HG03378 (cell line): ENCODE results near the gene ZNF346.
"Not testable (repeated sequence)": the region's sequence is repeated elsewhere in the genome, so short reads cannot be mapped to it uniquely, and the experiment has no call there.

Experiments used
- ATAC-seq: cut with Tn5 transposase; IDR thresholded peaks from one replicate; pipeline ENCODE4 v1.9.1; 2021; ENCODE audit warnings: mild to moderate bottlenecking, moderate library complexity; ENCODE audit not compliant: unreplicated experiment

The ZNF346 gene

GRCh38 chr5:177022386-177023302 is at the start of gene ZNF346:
TSS of gene ZNF346 (plus strand) at chr5:177022696. CDS start at chr5:177022739, 43 bp downstream.
- ATAC-seq = peak; percentile 74

GRCh38 chr5:176979669-176980068 is 42.8 kb upstream of the ZNF346 start:
- no peak for ATAC-seq

GRCh38 chr5:176980818-176981217 is 41.7 kb upstream of the ZNF346 start:
- no peak for ATAC-seq

- ATAC-seq = not testable (repeated sequence)
Observed at GRCh38 chr5:176983112-176983511, 39.4 kb upstream of the ZNF346 start.

GRCh38 chr5:176983593-176983992 is 38.9 kb upstream of the ZNF346 start:
- ATAC-seq = not testable (repeated sequence)

GRCh38 chr5:176984176-176984575 is 38.3 kb upstream of the ZNF346 start:
- ATAC-seq = not testable (repeated sequence)

GRCh38 chr5:176985516-176985915 is 37.0 kb upstream of the ZNF346 start:
- ATAC-seq = no peak

GRCh38 chr5:176986280-176986679 is 36.2 kb upstream of the ZNF346 start:
- no peak for ATAC-seq

- no peak for ATAC-seq
Observed at GRCh38 chr5:176987583-176987982, 34.9 kb upstream of the ZNF346 start.

GRCh38 chr5:176993081-176993480 is 29.4 kb upstream of the ZNF346 start:
- ATAC-seq = not testable (repeated sequence)

GRCh38 chr5:176994460-176995121 is 27.9 kb upstream of the ZNF346 start:
- ATAC-seq = peak; percentile 45

- ATAC-seq = no peak
Observed at GRCh38 chr5:176995122-176995490, 27.4 kb upstream of the ZNF346 start.

GRCh38 chr5:176995896-176996767 is 26.4 kb upstream of the ZNF346 start:
- ATAC-seq = peak; percentile 62

- ATAC-seq = no peak
Observed at GRCh38 chr5:176996780-176997179, 25.7 kb upstream of the ZNF346 start.

- no peak for ATAC-seq
Observed at GRCh38 chr5:176998828-176999227, 23.7 kb upstream of the ZNF346 start.

GRCh38 chr5:176999526-176999925 is 23.0 kb upstream of the ZNF346 start:
- ATAC-seq = not testable (repeated sequence)

GRCh38 chr5:177003649-177004048 is 18.8 kb upstream of the ZNF346 start:
- no peak for ATAC-seq

GRCh38 chr5:177004961-177005360 is 17.5 kb upstream of the ZNF346 start:
- no peak for ATAC-seq

- peak; percentile 37 for ATAC-seq
Observed at GRCh38 chr5:177005619-177006264, 16.8 kb upstream of the ZNF346 start.

- ATAC-seq = peak; percentile 59
Observed at GRCh38 chr5:177006265-177006972, 16.1 kb upstream of the ZNF346 start, which contains the start of gene UIMC1. TSS of gene UIMC1 (minus strand) at chr5:177006779. CDS start at chr5:176982615, 24,164 bp downstream.
